ACC112 (cell line): ENCODE results near the gene PIP5K1C.

Source experiments
- H2AFZ ChIP-seq: fragments of 200-600 bp; sonication (generic); one replicate; pipeline ENCODE4 v1.6.0; 2017; ENCODE audit warnings: antibody characterized with exemption, low read length; ENCODE audit not compliant: unreplicated experiment
- H3K27ac ChIP-seq: fragments of 200-600 bp; sonication (generic); 2 replicates; pipeline ENCODE4 v1.5.1; 2014; ENCODE audit warnings: low read depth, mild to moderate bottlenecking, antibody characterized with exemption, low read length, moderate library complexity
- H3K27me3 ChIP-seq: fragments of 200-600 bp; sonication (generic); 2 replicates; pipeline ENCODE4 v1.6.1; 2014; ENCODE audit warnings: mild to moderate bottlenecking, antibody characterized with exemption, low read length, moderate library complexity, mixed read lengths; ENCODE audit not compliant: insufficient read depth
- H3K36me3 ChIP-seq: fragments of 200-600 bp; sonication (generic); 2 replicates; pipeline ENCODE4 v1.6.1; 2016; ENCODE audit warnings: mild to moderate bottlenecking, antibody characterized with exemption, low read length, moderate library complexity, mixed read lengths; ENCODE audit not compliant: insufficient read depth
- H3K4me1 ChIP-seq: fragments of 200-600 bp; sonication (generic); one replicate; pipeline ENCODE4 v1.6.1; 2016; ENCODE audit warnings: low read length, mixed read lengths; ENCODE audit not compliant: insufficient read depth, unreplicated experiment, control insufficient read depth
- H3K4me3 ChIP-seq: fragments of 200-600 bp; sonication (generic); 2 replicates; pipeline ENCODE4 v1.5.1; 2014; ENCODE audit warnings: mild to moderate bottlenecking, low read depth, low read length
- H3K79me2 ChIP-seq: fragments of 200-600 bp; sonication (generic); one replicate; pipeline ENCODE4 v1.6.0; 2016; ENCODE audit warnings: low read length; ENCODE audit not compliant: control insufficient read depth, unreplicated experiment, insufficient read depth

The PIP5K1C gene

GRCh38 chr19:3692141-3693024 lies 7.9 kb downstream of the PIP5K1C start:
- H3K4me3 ChIP-seq, result no peak overlapping the region
- no peaks in the 10 kb centered on the region for H3K4me1 ChIP-seq
- no peak overlapping the region for H3K27ac ChIP-seq
- H3K27me3 ChIP-seq, result no peaks in the 10 kb centered on the region
- peaks cover 43% of the 10 kb centered on the region for H3K79me2 ChIP-seq
- H2AFZ ChIP-seq, result no peak overlapping the region
- H3K36me3 ChIP-seq, result no peaks in the 10 kb centered on the region

- Histone ChIP-seq H3K27me3 (no peaks in the 10 kb centered on the region), H3K4me1 (no peaks in the 10 kb centered on the region), H3K79me2 (peaks cover 38% of the 10 kb centered on the region), H3K27ac (no peak overlapping the region), H3K4me3 (no peak overlapping the region), H2AFZ (no peak overlapping the region), H3K36me3 (no peaks in the 10 kb centered on the region)
These were observed 8.5 kb downstream of the PIP5K1C start for GRCh38 chr19:3691726-3692125.

- no peak overlapping the region for H3K27ac ChIP-seq
- H3K36me3 ChIP-seq, result no peaks in the 10 kb centered on the region
- no peaks in the 10 kb centered on the region for H3K27me3 ChIP-seq
- H3K4me3 ChIP-seq, result no peak overlapping the region
- no peak overlapping the region for H2AFZ ChIP-seq
- H3K4me1 ChIP-seq, result no peaks in the 10 kb centered on the region
- peaks cover 37% of the 10 kb centered on the region for H3K79me2 ChIP-seq
These were observed 8.9 kb downstream of the PIP5K1C start for GRCh38 chr19:3691372-3691716.

GRCh38 chr19:3690551-3691371 lies 9.5 kb downstream of the PIP5K1C start:
- Histone ChIP-seq H3K27ac (no peak overlapping the region), H3K27me3 (no peaks in the 10 kb centered on the region), H3K4me3 (no peak overlapping the region), H2AFZ (no peak overlapping the region), H3K79me2 (peaks cover 34% of the 10 kb centered on the region), H3K36me3 (no peaks in the 10 kb centered on the region), H3K4me1 (no peaks in the 10 kb centered on the region)

GRCh38 chr19:3687774-3688706 lies 12.2 kb downstream of the PIP5K1C start:
- H3K79me2 ChIP-seq, result peaks cover 35% of the 10 kb centered on the region
- H3K27ac ChIP-seq, result no peak overlapping the region
- H3K4me3 ChIP-seq, result no peak overlapping the region

GRCh38 chr19:3687393-3687773 lies 12.9 kb downstream of the PIP5K1C start:
- H3K27me3 ChIP-seq, result no peaks in the 10 kb centered on the region
- no peak overlapping the region for H3K27ac ChIP-seq
- H2AFZ ChIP-seq, result no peak overlapping the region
- peaks cover 7% of the 10 kb centered on the region; the same call in 1 of the 2 replicates for H3K36me3 ChIP-seq
- peaks cover 30% of the 10 kb centered on the region for H3K79me2 ChIP-seq
- peaks cover 3% of the 10 kb centered on the region for H3K4me1 ChIP-seq
- H3K4me3 ChIP-seq, result no peak overlapping the region

More at GRCh38 chr19:3687774-3688706, 12.2 kb downstream of the PIP5K1C start:
- Histone ChIP-seq H2AFZ (no peak overlapping the region), H3K4me1 (peaks cover 1% of the 10 kb centered on the region), H3K27me3 (no peaks in the 10 kb centered on the region), H3K36me3 (peaks cover 7% of the 10 kb centered on the region; the same call in 1 of the 2 replicates)

- Histone ChIP-seq H3K4me3 (no peak overlapping the region), H3K36me3 (peaks cover 7% of the 10 kb centered on the region; the same call in 1 of the 2 replicates), H3K79me2 (peaks cover 28% of the 10 kb centered on the region), H2AFZ (no peak overlapping the region), H3K27ac (no peak overlapping the region), H3K27me3 (no peaks in the 10 kb centered on the region), H3K4me1 (peaks cover 3% of the 10 kb centered on the region)
These were observed 15.4 kb downstream of the PIP5K1C start for GRCh38 chr19:3684817-3685410.

GRCh38 chr19:3684054-3684816 lies 16.0 kb downstream of the PIP5K1C start:
- Histone ChIP-seq H3K36me3 (peaks cover 7% of the 10 kb centered on the region; the same call in 1 of the 2 replicates), H3K4me1 (peaks cover 3% of the 10 kb centered on the region), H3K27ac (no peak overlapping the region)

GRCh38 chr19:3683405-3684053 lies 16.7 kb downstream of the PIP5K1C start:
- peaks cover 7% of the 10 kb centered on the region; the same call in 1 of the 2 replicates for H3K36me3 ChIP-seq
- peaks cover 25% of the 10 kb centered on the region for H3K79me2 ChIP-seq
- H3K4me3 ChIP-seq, result no peak overlapping the region
- no peak overlapping the region for H2AFZ ChIP-seq
- H3K4me1 ChIP-seq, result peaks cover 3% of the 10 kb centered on the region
- H3K27ac ChIP-seq, result no peak overlapping the region
- no peaks in the 10 kb centered on the region for H3K27me3 ChIP-seq

More at GRCh38 chr19:3684054-3684816, 16.0 kb downstream of the PIP5K1C start:
- no peak overlapping the region for H2AFZ ChIP-seq
- H3K79me2 ChIP-seq, result peaks cover 28% of the 10 kb centered on the region
- H3K27me3 ChIP-seq, result no peaks in the 10 kb centered on the region
- no peak overlapping the region for H3K4me3 ChIP-seq
